HG03025 (cell line): ENCODE results near the gene CHRD.

Experiments used
- ATAC-seq: cut with Tn5 transposase; IDR thresholded peaks from one replicate; pipeline ENCODE4 v1.9.1; 2021; ENCODE audit warnings: mild to moderate bottlenecking, moderate library complexity; ENCODE audit not compliant: unreplicated experiment, low FRiP score

The CHRD gene

GRCh38 chr3:184380627-184381260, 890 bp downstream of the CHRD start:
- no peak for ATAC-seq

- ATAC-seq: no peak
Measured at GRCh38 chr3:184381261-184382224, 1.7 kb downstream of the CHRD start.

- no peak for ATAC-seq
Measured at GRCh38 chr3:184382326-184383032, 2.6 kb downstream of the CHRD start.

DNA sequence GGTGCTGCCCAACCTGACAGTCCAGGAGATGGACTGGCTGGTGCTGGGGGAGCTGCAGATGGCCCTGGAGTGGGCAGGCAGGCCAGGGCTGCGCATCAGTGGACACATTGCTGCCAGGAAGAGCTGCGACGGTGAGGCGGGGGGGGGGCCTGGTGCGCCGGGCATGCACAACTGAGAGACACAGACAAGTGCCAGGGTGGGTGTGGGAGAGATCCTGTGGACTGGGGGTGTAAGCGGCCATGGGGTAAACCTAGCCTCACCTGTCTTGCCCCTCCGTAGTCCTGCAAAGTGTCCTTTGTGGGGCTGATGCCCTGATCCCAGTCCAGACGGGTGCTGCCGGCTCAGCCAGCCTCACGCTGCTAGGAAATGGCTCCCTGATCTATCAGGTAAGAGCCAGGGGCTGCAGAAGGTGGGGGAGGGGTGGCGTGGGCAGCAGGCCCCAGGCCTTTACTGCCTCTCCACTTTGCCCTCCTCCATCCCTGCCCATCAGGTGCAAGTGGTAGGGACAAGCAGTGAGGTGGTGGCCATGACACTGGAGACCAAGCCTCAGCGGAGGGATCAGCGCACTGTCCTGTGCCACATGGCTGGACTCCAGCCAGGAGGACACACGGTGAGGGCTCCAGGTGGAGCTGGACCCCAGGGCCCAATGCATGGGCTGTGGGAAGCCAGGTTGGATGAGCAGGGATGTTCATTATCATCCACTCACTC, 3.3 kb downstream of the CHRD start:
- no peak for ATAC-seq

DNA sequence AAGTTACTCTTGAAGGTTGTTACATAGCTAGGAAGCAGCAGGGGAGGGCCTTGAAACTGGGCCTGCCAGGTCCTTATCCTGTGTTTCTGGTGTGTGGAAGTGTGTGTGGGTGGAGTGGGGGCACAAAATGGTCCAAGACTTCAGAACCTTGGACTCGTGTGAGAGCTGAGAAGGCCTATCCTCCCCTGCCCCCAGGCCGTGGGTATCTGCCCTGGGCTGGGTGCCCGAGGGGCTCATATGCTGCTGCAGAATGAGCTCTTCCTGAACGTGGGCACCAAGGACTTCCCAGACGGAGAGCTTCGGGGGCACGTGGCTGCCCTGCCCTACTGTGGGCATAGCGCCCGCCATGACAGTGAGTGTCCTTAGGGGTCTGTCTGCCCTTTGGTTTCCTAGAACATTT, 4.5 kb downstream of the CHRD start:
- no peak for ATAC-seq

- ATAC-seq: no peak
Measured at GRCh38 chr3:184384856-184385422, 5.1 kb downstream of the CHRD start.

DNA sequence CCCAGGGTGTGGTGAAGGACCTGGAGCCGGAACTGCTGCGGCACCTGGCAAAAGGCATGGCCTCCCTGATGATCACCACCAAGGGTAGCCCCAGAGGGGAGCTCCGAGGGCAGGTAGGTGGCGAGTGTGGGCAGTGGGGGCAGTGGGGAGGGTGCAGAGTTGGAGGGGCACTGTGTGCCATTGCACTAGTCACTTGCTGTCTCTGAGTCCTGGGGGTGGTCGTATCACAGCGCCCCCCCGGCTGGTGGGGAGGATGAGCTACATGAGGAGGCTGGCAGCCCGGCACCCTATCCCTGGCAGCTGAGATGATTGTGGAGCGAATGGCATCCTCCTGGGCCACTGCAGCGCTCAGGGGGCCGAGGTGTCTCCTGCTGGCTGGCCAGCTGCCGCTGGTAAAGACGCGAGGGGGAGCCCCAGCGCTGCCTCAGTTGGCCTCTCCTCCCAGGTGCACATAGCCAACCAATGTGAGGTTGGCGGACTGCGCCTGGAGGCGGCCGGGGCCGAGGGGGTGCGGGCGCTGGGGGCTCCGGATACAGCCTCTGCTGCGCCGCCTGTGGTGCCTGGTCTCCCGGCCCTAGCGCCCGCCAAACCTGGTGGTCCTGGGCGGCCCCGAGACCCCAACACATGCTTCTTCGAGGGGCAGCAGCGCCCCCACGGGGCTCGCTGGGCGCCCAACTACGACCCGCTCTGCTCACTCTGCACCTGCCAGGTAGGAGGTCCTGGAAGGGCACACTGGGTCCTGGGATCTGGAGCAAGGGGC, 6.4 kb downstream of the CHRD start:
- ATAC-seq: no peak

DNA sequence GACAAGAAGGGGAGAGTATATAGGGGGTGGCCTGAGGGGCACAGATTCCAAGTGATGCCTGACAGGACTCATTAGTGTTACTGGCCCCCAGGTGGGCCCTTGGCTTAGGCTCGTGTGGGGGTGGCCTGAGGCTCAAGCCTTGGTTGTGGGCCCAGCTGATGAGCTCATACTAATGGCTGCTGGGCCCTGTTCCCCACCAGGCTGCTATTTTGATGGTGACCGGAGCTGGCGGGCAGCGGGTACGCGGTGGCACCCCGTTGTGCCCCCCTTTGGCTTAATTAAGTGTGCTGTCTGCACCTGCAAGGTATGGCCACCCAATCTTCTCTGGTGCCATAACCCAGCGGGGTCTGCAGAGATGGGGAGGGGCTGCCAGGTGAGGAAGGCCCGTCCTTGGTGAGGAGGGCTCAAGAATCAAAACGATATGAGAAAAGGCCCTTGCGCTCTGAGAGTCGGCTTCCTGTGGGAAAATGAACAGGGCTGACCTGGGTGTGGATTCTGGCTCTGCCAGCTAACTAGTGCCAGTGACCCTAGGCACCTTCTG, 7.4 kb downstream of the CHRD start:
- ATAC-seq: no peak

- no peak for ATAC-seq
Measured at GRCh38 chr3:184388164-184388935, 8.5 kb downstream of the CHRD start.

DNA sequence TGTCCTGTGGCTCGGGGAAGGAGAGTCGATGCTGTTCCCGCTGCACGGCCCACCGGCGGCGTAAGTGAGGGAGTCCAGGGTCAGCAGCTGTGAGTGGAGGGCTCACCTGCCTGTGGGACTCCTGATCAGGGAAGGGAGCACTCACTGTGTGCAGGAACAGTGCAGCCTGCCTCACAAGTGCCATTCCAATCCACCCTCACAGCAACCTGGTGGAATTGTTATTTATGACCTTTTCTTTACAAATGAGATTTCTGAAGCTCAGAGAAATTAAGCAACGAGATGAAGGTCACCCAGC, 9.0 kb downstream of the CHRD start:
- ATAC-seq: no peak

DNA sequence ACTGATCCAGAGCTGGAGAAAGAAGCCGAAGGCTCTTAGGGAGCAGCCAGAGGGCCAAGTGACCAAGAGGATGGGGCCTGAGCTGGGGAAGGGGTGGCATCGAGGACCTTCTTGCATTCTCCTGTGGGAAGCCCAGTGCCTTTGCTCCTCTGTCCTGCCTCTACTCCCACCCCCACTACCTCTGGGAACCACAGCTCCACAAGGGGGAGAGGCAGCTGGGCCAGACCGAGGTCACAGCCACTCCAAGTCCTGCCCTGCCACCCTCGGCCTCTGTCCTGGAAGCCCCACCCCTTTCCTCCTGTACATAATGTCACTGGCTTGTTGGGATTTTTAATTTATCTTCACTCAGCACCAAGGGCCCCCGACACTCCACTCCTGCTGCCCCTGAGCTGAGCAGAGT, 9.5 kb downstream of the CHRD start:
- no peak for ATAC-seq

- ATAC-seq: no peak
Measured at GRCh38 chr3:184389935-184390528, 10.2 kb downstream of the CHRD start.

- ATAC-seq: no peak
Measured at GRCh38 chr3:184391266-184391665, 11.4 kb downstream of the CHRD start.

DNA sequence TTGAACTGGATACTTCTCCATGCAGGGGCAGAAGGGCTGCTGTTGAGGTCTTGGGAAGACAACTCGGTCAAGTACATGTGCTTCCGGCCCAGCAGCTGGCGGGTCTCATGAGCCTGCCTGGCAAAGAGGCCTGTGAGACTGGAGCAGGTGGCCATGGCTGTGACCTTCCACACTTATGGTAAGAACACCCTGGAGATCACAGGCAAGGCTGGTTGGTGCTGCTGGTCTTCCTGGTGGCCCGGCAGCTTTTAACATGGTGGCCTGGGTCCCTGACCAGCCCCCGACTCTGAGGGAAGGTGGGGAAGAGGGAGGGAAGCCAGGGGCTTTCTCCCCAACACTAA, 15.4 kb downstream of the CHRD start:
- no peak for ATAC-seq

GRCh38 chr3:184399410-184399809, 19.6 kb downstream of the CHRD start:
- no peak for ATAC-seq

GRCh38 chr3:184405075-184406030, 25.5 kb downstream of the CHRD start:
- no peak for ATAC-seq

- no peak for ATAC-seq
Measured at GRCh38 chr3:184409331-184409926, 29.6 kb downstream of the CHRD start.
